ENCODE results near the gene CBFA2T3.

GRCh38 chr16:88961011-88961410, 16.0 kb downstream of the CBFA2T3 start:
- TF ChIP-seq POLR2A (IDR thresholded peaks at IDR 0.05) = no peak
- TF ChIP-seq EP300 (IDR thresholded peaks at IDR 0.05) = no peak

Data from gastroesophageal sphincter (tissue), 2 donors.